Measurements from ENCODE around the gene GPR61. TPM values are rescaled to one million over a fixed set of nuclear protein-coding genes. Genes with fewer than 3 reads are reported as not detected.

GPR61 gene
- total RNA-seq, 2 donors from 2014 or later, result not detected

Other genes with a start within 250 kb of the GPR61 start
- gene MYBPHL, start 232.9 kb upstream of the GPR61 start, total RNA-seq, result under 1 TPM in 1 of 2 donors, not detected in 1; 0.29 TPM
- 100 to 1,000 TPM; 102 to 125 TPM for gene SORT1, start 142.0 kb upstream of the GPR61 start, total RNA-seq
- gene PSMA5, start 113.4 kb upstream of the GPR61 start, total RNA-seq, result 10 to 100 TPM; 43.3 to 51.2 TPM
- gene SYPL2, start 73.3 kb upstream of the GPR61 start, total RNA-seq, result 1 to 10 TPM; 2.1 to 9.0 TPM
- gene ATXN7L2, start 56.0 kb upstream of the GPR61 start, total RNA-seq, result 1 to 10 TPM; 2.7 to 3.3 TPM
- gene CYB561D1, start 45.8 kb upstream of the GPR61 start, total RNA-seq, result 10 to 100 TPM; 10.5 to 11.3 TPM
- 1 to 10 TPM; 3.6 to 5.2 TPM for gene AMIGO1, start 30.1 kb upstream of the GPR61 start, total RNA-seq
- 1 to 10 TPM; 6.8 to 7.5 TPM for gene GNAI3, start 8.7 kb downstream of the GPR61 start, total RNA-seq
- not detected for gene GNAT2, start 79.7 kb downstream of the GPR61 start, total RNA-seq
- 10 to 100 TPM; 33.8 to 39.4 TPM for gene AMPD2, start 80.0 kb downstream of the GPR61 start, total RNA-seq
- 10 to 100 TPM; 21.2 to 35.4 TPM for gene GSTM4, start 116.2 kb downstream of the GPR61 start, total RNA-seq
- 10 to 100 TPM; 29.2 to 45.9 TPM for gene GSTM2, start 128.2 kb downstream of the GPR61 start, total RNA-seq
- not detected for gene GSTM1, start 147.9 kb downstream of the GPR61 start, total RNA-seq
- 10 to 100 TPM; 16.7 to 25.4 TPM for gene GSTM5, start 172.4 kb downstream of the GPR61 start, total RNA-seq
- gene GSTM3, start 201.2 kb downstream of the GPR61 start, total RNA-seq, result 10 to 100 TPM; 35.1 to 52.2 TPM
- not detected for gene EPS8L3, start 224.1 kb downstream of the GPR61 start, total RNA-seq

Measured in posterior vena cava (tissue), 2 donors.